GM12891 (cell line): Measurements from ENCODE around the gene INPP5B.
"Not testable (repeated sequence)": the region's sequence is repeated elsewhere in the genome, so short reads cannot be mapped to it uniquely, and the experiment has no call there.

Experiments used
- PAX5 ChIP-seq: IDR thresholded peaks from 2 replicates; pipeline ENCODE4 v1.6.1; 2011; ENCODE audit warnings: low read length, moderate library complexity, mild to moderate bottlenecking; ENCODE audit not compliant: insufficient read depth, severe bottlenecking
- POLR2A ChIP-seq: IDR thresholded peaks from 2 replicates; pipeline ENCODE4 v1.6.1; 2011; ENCODE audit warnings: low read depth, low read length, control low read depth
- POLR2AphosphoS5 ChIP-seq: IDR thresholded peaks from 2 replicates; pipeline ENCODE4 v1.6.1; 2011; ENCODE audit warnings: low read depth, low read length, control low read depth
- SPI1 ChIP-seq: IDR thresholded peaks from 2 replicates; pipeline ENCODE4 v1.6.1; 2011; ENCODE audit warnings: low read depth, low read length, control low read depth
- TAF1 ChIP-seq: IDR thresholded peaks from 2 replicates; pipeline ENCODE4 v1.6.1; 2011; ENCODE audit warnings: low read depth, low read length, control low read depth

DNA sequence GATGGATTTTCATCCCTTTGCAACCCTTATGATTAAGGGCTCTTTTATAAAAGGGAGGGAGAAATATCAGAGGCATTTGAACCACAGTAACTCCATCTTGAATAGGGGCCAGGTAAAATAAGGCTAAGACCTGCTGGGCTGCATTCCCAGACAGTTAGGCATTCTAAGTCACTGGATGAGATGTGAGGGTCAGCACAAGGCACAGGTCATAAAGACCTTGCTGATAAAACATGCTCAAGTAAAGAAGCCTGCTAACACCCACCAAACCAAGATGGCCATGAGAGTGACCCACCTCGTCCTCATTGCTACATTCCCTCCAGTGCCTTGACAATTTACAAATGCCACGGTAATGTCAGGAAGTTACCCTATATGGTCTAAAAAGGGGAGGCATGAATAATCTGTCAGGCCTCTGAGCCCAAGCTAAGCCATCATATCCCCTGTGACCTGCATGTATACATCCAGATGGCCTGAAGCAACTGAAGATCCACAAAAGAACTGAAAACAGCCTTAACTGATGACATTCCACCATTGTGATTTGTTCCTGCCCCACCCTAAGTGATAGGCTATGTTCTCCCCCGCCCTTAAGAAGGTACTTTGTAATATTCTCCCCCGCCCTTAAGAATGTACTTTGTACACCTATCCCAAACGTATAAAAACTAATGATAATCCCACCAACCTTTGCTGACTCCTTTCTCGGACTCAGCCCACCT is 39.3 kb downstream of the INPP5B start:
- not testable (repeated sequence) for TF ChIP-seq POLR2A, SPI1, POLR2AphosphoS5, TAF1, PAX5
